Colonic mucosa (tissue), 2 donors: ENCODE measurements around the gene FARP2. TPM values are rescaled to one million over a fixed set of nuclear protein-coding genes. Genes with fewer than 3 reads are reported as not detected.

Source experiments
- microRNA-seq: library from miRNA; unstranded; fragments of <30 nt; microRNA quantifications from one replicate; pipeline ENCODE4, GENCODE V29; 2019
- total RNA-seq, 2 donors: library from RNA; stranded (reverse); fragmentation: NEBNext Ultra II Directional in 1 of 2; extraction: Animal tissue kit (Norgen Biotek cat#: 25700) in 1 of 2; gene quantifications; one replicate each; pipeline ENCODE4 v1.2.1, GENCODE V29; 2021
- donor health status: DM: no; HTN: no; CAD: no.
- donor health status: DM: no; HTN: no; CAD: no.

FARP2 gene
- total RNA-seq, 2 donors from 2014 or later = 107 to 122 TPM

Small RNAs within 50 kb of the gene (microRNA-seq; reads per million reads assigned to microRNA genes)
- gene MIR3133 = not detected

Other genes with a start within 250 kb of the FARP2 start
- gene PASK, start 206.8 kb upstream of the FARP2 start, total RNA-seq = 10 to 100 TPM in 1 of 2 donors, 1 to 10 TPM in 1; 5.6 to 39.2 TPM
- 10 to 100 TPM; 74.7 to 77.8 TPM for gene PPP1R7, start 205.8 kb upstream of the FARP2 start, total RNA-seq
- gene ANO7, start 167.6 kb upstream of the FARP2 start, total RNA-seq = 10 to 100 TPM; 41.4 to 55.0 TPM
- 100 to 1,000 TPM; 483 to 625 TPM for gene HDLBP, start 40.6 kb upstream of the FARP2 start, total RNA-seq
- gene SEPTIN2, start 40.4 kb upstream of the FARP2 start, total RNA-seq = 100 to 1,000 TPM; 196 to 244 TPM
- gene STK25, start 152.3 kb downstream of the FARP2 start, total RNA-seq = 100 to 1,000 TPM in 1 of 2 donors, 10 to 100 TPM in 1; 87.8 to 144 TPM
- gene BOK, start 202.5 kb downstream of the FARP2 start, total RNA-seq = 10 to 100 TPM in 1 of 2 donors, 1 to 10 TPM in 1; 8.3 to 14.1 TPM